ENCODE results near the gene MYH10. TPM values are rescaled to one million over a fixed set of nuclear protein-coding genes. Genes with fewer than 3 reads are reported as not detected.

Gene MYH10
- total RNA-seq, 1 experiment from 2014 or later = 251 TPM

- H3K18ac ChIP-seq (ENCODE audit: insufficient read length, low read depth, low read length) = no peak overlapping the region
- H3K23ac ChIP-seq (ENCODE audit: insufficient read length, low read depth, low read length) = no peak overlapping the region
- peak overlapping the region in 1 of 3 experiments; percentile 7; a peak in 1 of 7 replicates for H3K27ac Mint-ChIP-seq
- no peak overlapping the region for H3K9ac ChIP-seq (ENCODE audit: extremely low read depth, insufficient read length, low read length)
- H3K56ac ChIP-seq (ENCODE audit: insufficient read length, low read depth, low read length) = no peak overlapping the region
- no CpG with 5 or more reads among the region's 3 CpGs for WGBS (ENCODE audit: extremely low coverage, insufficient read length, low lambda C conversion rate)
- H2BK12ac ChIP-seq (ENCODE audit: insufficient read length, low read depth, low read length) = no peak overlapping the region
- no peaks in the 10 kb centered on the region for H4K20me1 ChIP-seq (ENCODE audit: control insufficient read depth, insufficient read depth, insufficient read length)
- no peak overlapping the region for H2AK5ac ChIP-seq (ENCODE audit: insufficient read length, low read length)
- no peaks in the 10 kb centered on the region for H3K27me3 Mint-ChIP-seq (ENCODE audit: low read depth)
- H3K9me3 Mint-ChIP-seq = no peaks in the 10 kb centered on the region
- H3K4me1 Mint-ChIP-seq = peaks cover 7 to 8% of the 10 kb centered on the region in 2 experiments
- no peak overlapping the region for H2BK5ac ChIP-seq (ENCODE audit: insufficient read length, low read length)
- H3K27ac ChIP-seq (ENCODE audit: insufficient read length, low read depth, low read length) = no peak overlapping the region
- H2AFZ ChIP-seq (ENCODE audit: low read length) = no peak overlapping the region
- H3K4ac ChIP-seq (ENCODE audit: low read depth, low read length) = no peak overlapping the region
- H2BK15ac ChIP-seq (ENCODE audit: low read depth, low read length) = no peak overlapping the region
- no peak overlapping the region for H4K8ac ChIP-seq (replicated peaks; ENCODE audit: insufficient read length, low read depth, low read length)
- no peaks in the 10 kb centered on the region for H3K23me2 ChIP-seq (ENCODE audit: insufficient read length, low read depth, low read length, poor library complexity, severe bottlenecking)
- no peak for TF ChIP-seq CTCF (conservative IDR thresholded peaks at IDR 0.05)
- no peaks in the 10 kb centered on the region for H3K4me1 ChIP-seq (ENCODE audit: insufficient read depth, low read length)
- H3K79me2 ChIP-seq (ENCODE audit: insufficient read depth, low read length) = no peaks in the 10 kb centered on the region; the same call in 1 of the 2 replicates
- H3K9me3 ChIP-seq (ENCODE audit: control insufficient read depth, low read depth, low read length) = no peaks in the 10 kb centered on the region
- no peaks in the 10 kb centered on the region for H3K27me3 ChIP-seq (ENCODE audit: insufficient read depth, low read length)
- H4K5ac ChIP-seq (ENCODE audit: insufficient read length, low read depth, low read length) = no peak overlapping the region
- no peak overlapping the region for H2BK120ac ChIP-seq (ENCODE audit: low read depth, low read length, poor library complexity, severe bottlenecking)
- no peak for DNase-seq
- H3K36me3 Mint-ChIP-seq (ENCODE audit: insufficient read depth in 1 of 3, low read depth in 3 of 3) = peaks cover 12 to 50% (median 36%) of the 10 kb centered on the region in 3 experiments
- H2BK20ac ChIP-seq (ENCODE audit: low read depth, low read length, poor library complexity, severe bottlenecking) = no peak overlapping the region
- H3K4me2 ChIP-seq (ENCODE audit: insufficient read depth, insufficient read length, low read length) = no peak overlapping the region
- peaks cover 5% of the 10 kb centered on the region for H3K79me1 ChIP-seq (ENCODE audit: insufficient read depth, low read depth, low read length, poor library complexity, severe bottlenecking)
- H3T11ph ChIP-seq (ENCODE audit: low read length) = no peak overlapping the region
- H4K91ac ChIP-seq (ENCODE audit: insufficient read length, low read depth, low read length) = no peak overlapping the region
- H3K14ac ChIP-seq (ENCODE audit: insufficient read depth, low read length) = no peak overlapping the region
- H3K4me3 Mint-ChIP-seq = no peak overlapping the region
Measured at GRCh38 chr17:8576559-8577294, 53.8 kb downstream of the MYH10 start.
